Erythroblast (primary cell): ENCODE results near the gene TMEFF2.

Source experiments
- GATA1 ChIP-seq: IDR thresholded peaks from 2 replicates; pipeline ENCODE4 v1.6.1; 2011; ENCODE audit warnings: low read depth, mild to moderate bottlenecking, control low read depth, low read length, moderate library complexity
- POLR2A ChIP-seq: IDR thresholded peaks from 2 replicates; pipeline ENCODE4 v1.6.1; 2011; ENCODE audit warnings: mild to moderate bottlenecking, low read length

DNA sequence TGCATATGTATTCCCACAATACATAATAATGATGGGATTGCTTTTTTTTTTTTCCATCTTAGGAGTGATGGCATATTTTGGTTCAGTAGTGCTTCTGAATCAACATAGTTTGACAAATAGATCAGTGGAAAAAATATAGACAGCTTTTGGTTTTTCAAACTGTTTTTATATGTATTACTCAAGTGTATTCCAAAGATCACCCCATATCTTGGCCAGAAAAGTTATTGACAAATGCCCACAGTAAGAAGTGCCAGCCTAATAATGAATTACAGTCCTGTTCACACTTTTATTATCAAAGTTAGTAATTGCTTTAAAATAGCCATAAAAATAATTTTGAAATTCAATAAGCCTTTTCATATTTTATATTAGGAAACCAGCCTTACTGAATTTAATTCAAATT, 95.0 kb downstream of the TMEFF2 start:
- TF ChIP-seq POLR2A = no peak
- no peak for TF ChIP-seq GATA1
